Measurements from ENCODE around the gene SUGCT. TPM values are rescaled to one million over a fixed set of nuclear protein-coding genes. Genes with fewer than 3 reads are reported as not detected.

SUGCT gene
- polyA plus RNA-seq, 1 of the 3 experiments (the other 2 are of a cell fraction) = 53.7 TPM

GRCh38 chr7:40611095-40611871 lies 476.5 kb downstream of the SUGCT start:
- Histone ChIP-seq H3K36me3 (replicated peaks in 1 of 2; ENCODE audit: control insufficient read depth in 1 of 2, insufficient read depth in 2 of 2, low read length in 1 of 2) (peaks cover 0 to 52% of the 10 kb centered on the region in 2 experiments), H3K4me3 (ENCODE audit: low read depth in 2 of 2, low read length in 1 of 2) (no peak overlapping the region), H4K20me1 (ENCODE audit: insufficient read depth) (no peaks in the 10 kb centered on the region), H3K27ac (ENCODE audit: low read depth in 2 of 2, low read length in 1 of 2) (no peak overlapping the region; a peak in 1 of 4 replicates), H3K4me2 (no peak overlapping the region), H3F3A (replicated peaks; ENCODE audit: insufficient read depth) (peaks cover 4% of the 10 kb centered on the region), H3K27me3 (ENCODE audit: insufficient read depth) (no peaks in the 10 kb centered on the region), H3K79me2 (ENCODE audit: insufficient read depth) (peaks cover 49% of the 10 kb centered on the region; the same call in 1 of the 2 replicates), H3K9me3 (no peaks in the 10 kb centered on the region), H3K9me2 (no peaks in the 10 kb centered on the region), H3K4me1 (ENCODE audit: control insufficient read depth in 1 of 2, insufficient read depth in 2 of 2, low read depth in 1 of 2, low read length in 1 of 2) (peaks cover 0 to 10% of the 10 kb centered on the region in 2 experiments; a peak in 2 of 4 replicates), H2AFZ (ENCODE audit: low read depth) (no peak overlapping the region), H3K9ac (no peak overlapping the region)
- DNase-seq = no peak
- TF ChIP-seq FOXJ3 (CRISPR knock-in tag; IDR thresholded peaks at IDR 0.05) (no peak), TAF1 (IDR thresholded peaks at IDR 0.05; ENCODE audit: borderline replicate concordance, low read depth, low read length) (no peak), NRF1 (IDR thresholded peaks at IDR 0.05; ENCODE audit: low read depth, low read length) (no peak)
- WGBS (ENCODE audit: low lambda C conversion rate) = 78% methylated on average over 2 of the region's 2 CpGs
- ChIA-PET CTCF (interaction anchor here (0.8 to 2.2 kb wide), 8 partner anchors 9 to 1085 kb away, joined by 3 to 6 read pairs (median 4); no protein-coding TSS in a partner anchor), POLR2A (no interaction called here)

- no peaks in the 10 kb centered on the region for H3K9me3 ChIP-seq
- WGBS (ENCODE audit: low lambda C conversion rate) = 93% methylated on average over 2 of the region's 2 CpGs
- ChIA-PET CTCF (interaction anchor here (0.8 to 1.8 kb wide), 7 partner anchors 8 to 282 kb away, joined by 3 to 6 read pairs (median 3); no protein-coding TSS in a partner anchor), POLR2A (no interaction called here)
- H3K27me3 ChIP-seq (ENCODE audit: insufficient read depth) = no peaks in the 10 kb centered on the region
- H2AFZ ChIP-seq (ENCODE audit: low read depth) = no peak overlapping the region
- peaks cover 8% of the 10 kb centered on the region for H3F3A ChIP-seq (replicated peaks; ENCODE audit: insufficient read depth)
- peaks cover 0 to 60% of the 10 kb centered on the region in 2 experiments for H3K36me3 ChIP-seq (replicated peaks in 1 of 2; ENCODE audit: control insufficient read depth in 1 of 2, insufficient read depth in 2 of 2, low read length in 1 of 2)
- H3K9me2 ChIP-seq = no peaks in the 10 kb centered on the region
- no peak overlapping the region for H3K27ac ChIP-seq (ENCODE audit: low read depth in 2 of 2, low read length in 1 of 2)
- H4K20me1 ChIP-seq (ENCODE audit: insufficient read depth) = no peaks in the 10 kb centered on the region
- TF ChIP-seq RXRA (IDR thresholded peaks at IDR 0.05; ENCODE audit: borderline replicate concordance, low read depth) = no peak
- no peak for TF ChIP-seq POLR2AphosphoS5 (IDR thresholded peaks at IDR 0.05; ENCODE audit: low read depth, low read length)
- no peak for TF ChIP-seq EZH2phosphoT487 (IDR thresholded peaks at IDR 0.05; ENCODE audit: borderline replicate concordance, low read depth)
- TF ChIP-seq EP300 (IDR thresholded peaks at IDR 0.05; ENCODE audit: borderline replicate concordance in 1 of 2, low read depth in 1 of 2, low read length in 1 of 2) = no peak
- TF ChIP-seq TAF1 (IDR thresholded peaks at IDR 0.05; ENCODE audit: borderline replicate concordance, low read depth, low read length) = no peak
- no peak for TF ChIP-seq MEF2A (IDR thresholded peaks at IDR 0.05; ENCODE audit: borderline replicate concordance, low read depth)
- TF ChIP-seq TCF12 (IDR thresholded peaks at IDR 0.05) = no peak
- no peak for TF ChIP-seq RCOR1 (IDR thresholded peaks at IDR 0.05; ENCODE audit: low read length)
- TF ChIP-seq NRF1 (IDR thresholded peaks at IDR 0.05; ENCODE audit: low read depth, low read length) = no peak
- no peak for TF ChIP-seq CHD2 (IDR thresholded peaks at IDR 0.05; ENCODE audit: low read length, partially characterized antibody)
- no peak for TF ChIP-seq JUND (IDR thresholded peaks at IDR 0.05)
- TF ChIP-seq NFIC (IDR thresholded peaks at IDR 0.05; ENCODE audit: borderline replicate concordance) = no peak
- TF ChIP-seq YY1 (IDR thresholded peaks at IDR 0.05; ENCODE audit: low read depth) = no peak
- no peak for TF ChIP-seq TEAD4 (IDR thresholded peaks at IDR 0.05; ENCODE audit: borderline replicate concordance, insufficient read depth)
- no peak for TF ChIP-seq USF1 (IDR thresholded peaks at IDR 0.05; ENCODE audit: borderline replicate concordance, low read depth)
- no peak for TF ChIP-seq ZBTB33 (IDR thresholded peaks at IDR 0.05; ENCODE audit: borderline replicate concordance, low read depth)
- no peak for DNase-seq
- no peak overlapping the region for H3K9ac ChIP-seq
- no peak overlapping the region for H3K4me2 ChIP-seq
- H3K79me2 ChIP-seq (ENCODE audit: insufficient read depth) = peaks cover 49% of the 10 kb centered on the region; the same call in 1 of the 2 replicates
- no peak overlapping the region for H3K4me3 ChIP-seq (ENCODE audit: low read depth in 2 of 2, low read length in 1 of 2)
- peaks cover 0 to 10% of the 10 kb centered on the region in 2 experiments; a peak in 2 of 4 replicates for H3K4me1 ChIP-seq (ENCODE audit: control insufficient read depth in 1 of 2, insufficient read depth in 2 of 2, low read depth in 1 of 2, low read length in 1 of 2)
Measured at GRCh38 chr7:40612298-40612697, 477.5 kb downstream of the SUGCT start.

Measured in SK-N-SH (cell line).